Mucosa of descending colon (tissue), 3 donors: ENCODE measurements around the gene RERG. TPM values are rescaled to one million over a fixed set of nuclear protein-coding genes. Genes with fewer than 3 reads are reported as not detected.

Source experiments
- ATAC-seq: fragments of 200-7000 bp; cut with Tn5 transposase; one replicate; pipeline ENCODE4 v1.9.1; 2020; ENCODE audit warnings: mild to moderate bottlenecking, moderate library complexity
- DNase-seq, 3 donors: peaks; one replicate each; pipeline ENCODE4 v3.0.0-alpha.2; 2020
- H3K36me3 ChIP-seq: fragments of 200-600 bp; one replicate; pipeline ENCODE4 v1.8.0; 2021; ENCODE audit warnings: low read depth, mild to moderate bottlenecking
- H3K4me1 ChIP-seq: fragments of 200-600 bp; one replicate; pipeline ENCODE4 v1.8.0; 2021; ENCODE audit warnings: low read depth, mild to moderate bottlenecking
- H3K4me3 ChIP-seq: fragments of 200-600 bp; one replicate; pipeline ENCODE4 v1.8.0; 2021; ENCODE audit warnings: mild to moderate bottlenecking
- H3K9me3 ChIP-seq: fragments of 200-600 bp; one replicate; pipeline ENCODE4 v1.8.0; 2021; ENCODE audit warnings: mild to moderate bottlenecking
- CTCF ChIP-seq: fragments of 200-600 bp; IDR thresholded peaks from one replicate; pipeline ENCODE4 v1.8.0; 2022; ENCODE audit warnings: antibody characterized with exemption, mild to moderate bottlenecking
- intact Hi-C, 2 donors: fragments of 100-400 bp; cut with DNase I in 1 of 2; cut with micrococcal nuclease in 1 of 2; formaldehyde crosslinking; loops; one replicate each; pipeline versions ENCODE4 v1.11.0 to v1.11.1; 2022; cut with DNase I, micrococcal nuclease
- total RNA-seq, 3 donors: library from RNA; stranded (reverse); fragmentation: NEBNext Ultra II Directional in 2 of 3; extraction: Animal tissue kit (Norgen Biotek cat#: 25700) in 2 of 3; gene quantifications; one replicate each; pipeline versions ENCODE4 v1.2.1 to v1.2.4, GENCODE V29; 2021 to 2023
- donor health status: DM: no; HTN: no; CAD: no; lungs with moderate emphysema.
- donor health status: DM: no; HTN: no; CAD: no.
- donor health status: DM: no; HTN: yes; CAD: no.

Gene RERG
- total RNA-seq, 3 donors from 2014 or later: 1.4 to 31.6 (median 5.2) TPM

DNA sequence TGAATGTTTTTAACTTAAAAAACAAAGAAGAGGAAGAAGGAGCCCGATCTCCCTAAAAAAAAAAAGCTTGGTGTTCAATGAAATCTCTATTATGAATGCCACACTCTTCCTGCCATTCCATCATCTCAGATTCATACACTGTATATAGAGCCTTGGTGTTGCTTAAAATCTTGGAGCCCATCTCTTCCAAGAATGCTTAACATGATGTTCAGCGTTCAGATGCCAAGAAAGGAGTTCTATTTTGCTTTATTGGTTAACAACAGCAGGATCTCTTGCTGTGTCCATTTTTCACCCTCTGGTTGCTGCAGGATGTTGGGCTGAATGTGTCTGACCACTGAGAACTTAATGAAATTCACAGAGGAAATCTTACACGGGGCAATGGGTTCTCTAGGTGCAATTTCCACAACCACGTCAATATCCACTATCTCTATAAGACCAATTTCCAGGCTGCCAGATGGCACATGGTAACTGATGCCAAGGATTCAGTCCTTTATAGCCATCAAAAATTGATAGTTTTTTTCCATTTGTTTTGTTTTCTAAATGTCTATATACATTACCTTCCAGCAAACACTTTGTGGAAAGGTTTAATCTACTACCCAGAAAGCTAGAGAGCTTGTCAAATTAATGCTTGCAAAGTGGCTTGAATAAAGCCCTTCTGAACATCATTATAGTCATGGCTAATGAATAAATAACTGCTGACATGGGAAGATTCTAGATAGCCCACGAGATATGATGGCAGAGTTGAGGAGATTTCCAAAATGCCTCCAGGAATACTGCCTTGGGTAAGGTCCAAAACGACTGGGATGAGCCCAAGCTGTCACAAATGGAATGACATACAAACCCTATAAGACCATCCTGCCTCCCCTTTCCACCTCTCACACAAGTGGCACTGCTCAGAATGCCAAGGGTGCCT is 26.5 kb downstream of the RERG start:
- Histone ChIP-seq H3K4me3 (no peak overlapping the region), H3K9me3 (no peaks in the 10 kb centered on the region), H3K4me1 (no peaks in the 10 kb centered on the region), H3K36me3 (no peaks in the 10 kb centered on the region)
- ATAC-seq (no peak), DNase-seq (no peak)
- no peak for TF ChIP-seq CTCF
- intact Hi-C loops: no loop called here

GRCh38 chr12:15193946-15194345 is 27.3 kb downstream of the RERG start:
- Histone ChIP-seq H3K4me1 (no peaks in the 10 kb centered on the region), H3K4me3 (no peak overlapping the region), H3K36me3 (no peaks in the 10 kb centered on the region), H3K9me3 (no peaks in the 10 kb centered on the region)
- ATAC-seq (no peak), DNase-seq (no peak)
- intact Hi-C loops: no loop called here
- no peak for TF ChIP-seq CTCF

GRCh38 chr12:15192720-15193119 is 28.5 kb downstream of the RERG start:
- Histone ChIP-seq H3K36me3 (no peaks in the 10 kb centered on the region), H3K4me3 (no peak overlapping the region), H3K4me1 (no peaks in the 10 kb centered on the region), H3K9me3 (no peaks in the 10 kb centered on the region)
- ATAC-seq (no peak), DNase-seq (no peak)
- intact Hi-C loops: no loop called here
- no peak for TF ChIP-seq CTCF

DNA sequence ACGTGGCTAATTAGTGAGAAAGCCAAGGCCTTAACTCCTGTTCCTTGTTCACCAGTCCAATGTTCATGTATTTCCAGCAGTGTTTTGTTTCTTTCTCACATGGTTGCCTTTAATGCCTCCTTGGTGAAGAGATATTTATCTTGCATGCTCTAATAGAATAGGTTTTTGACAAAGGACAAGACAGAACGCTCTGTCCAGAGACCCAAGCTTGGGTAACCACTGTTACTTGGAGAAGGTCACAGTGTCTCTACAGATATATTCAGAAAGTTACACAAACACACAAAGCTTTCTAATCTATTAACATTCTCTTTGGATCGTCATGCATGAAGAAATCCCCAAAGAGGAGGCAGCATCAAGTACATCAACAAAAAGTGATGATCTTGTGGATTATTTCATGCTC is 33.1 kb downstream of the RERG start:
- Histone ChIP-seq H3K9me3 (no peaks in the 10 kb centered on the region), H3K4me1 (no peaks in the 10 kb centered on the region), H3K36me3 (no peaks in the 10 kb centered on the region), H3K4me3 (no peak overlapping the region)
- TF ChIP-seq CTCF: no peak
- intact Hi-C loops: no loop called here
- no peak for DNase-seq
- no peak for ATAC-seq

DNA sequence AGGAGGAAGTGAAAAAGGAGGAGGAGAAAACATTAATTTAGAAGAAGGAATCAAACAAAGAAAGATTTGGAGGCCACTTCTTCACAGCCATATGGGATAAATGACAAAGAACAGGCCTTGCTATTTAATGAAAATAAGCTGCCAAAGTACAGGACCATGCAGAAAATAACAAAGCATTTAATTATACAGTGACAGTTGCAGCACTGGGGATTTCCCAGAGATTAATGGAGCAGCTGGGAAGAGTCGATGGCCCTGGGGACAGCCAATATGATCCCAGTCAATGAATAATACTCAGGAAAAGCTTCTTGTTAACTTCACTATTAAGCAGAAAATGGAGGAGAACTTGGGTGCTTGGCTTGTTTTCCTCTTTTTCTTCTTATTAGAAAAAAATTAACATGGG is 34.6 kb downstream of the RERG start:
- no peaks in the 10 kb centered on the region for H3K36me3 ChIP-seq
- DNase-seq: no peak
- no peak for TF ChIP-seq CTCF
- no peaks in the 10 kb centered on the region for H3K4me1 ChIP-seq
- no peak for ATAC-seq
- H3K4me3 ChIP-seq: no peak overlapping the region
- H3K9me3 ChIP-seq: no peaks in the 10 kb centered on the region
- intact Hi-C loops: no loop called here
